ENCODE data around the gene RBM20. TPM values are rescaled to one million over a fixed set of nuclear protein-coding genes. Genes with fewer than 3 reads are reported as not detected.
"Not testable (repeated sequence)": the region's sequence is repeated elsewhere in the genome, so short reads cannot be mapped to it uniquely, and the experiment has no call there.

RBM20 gene
- total and polyA plus RNA-seq, 2 experiments from 2014 or later = not detected

DNA sequence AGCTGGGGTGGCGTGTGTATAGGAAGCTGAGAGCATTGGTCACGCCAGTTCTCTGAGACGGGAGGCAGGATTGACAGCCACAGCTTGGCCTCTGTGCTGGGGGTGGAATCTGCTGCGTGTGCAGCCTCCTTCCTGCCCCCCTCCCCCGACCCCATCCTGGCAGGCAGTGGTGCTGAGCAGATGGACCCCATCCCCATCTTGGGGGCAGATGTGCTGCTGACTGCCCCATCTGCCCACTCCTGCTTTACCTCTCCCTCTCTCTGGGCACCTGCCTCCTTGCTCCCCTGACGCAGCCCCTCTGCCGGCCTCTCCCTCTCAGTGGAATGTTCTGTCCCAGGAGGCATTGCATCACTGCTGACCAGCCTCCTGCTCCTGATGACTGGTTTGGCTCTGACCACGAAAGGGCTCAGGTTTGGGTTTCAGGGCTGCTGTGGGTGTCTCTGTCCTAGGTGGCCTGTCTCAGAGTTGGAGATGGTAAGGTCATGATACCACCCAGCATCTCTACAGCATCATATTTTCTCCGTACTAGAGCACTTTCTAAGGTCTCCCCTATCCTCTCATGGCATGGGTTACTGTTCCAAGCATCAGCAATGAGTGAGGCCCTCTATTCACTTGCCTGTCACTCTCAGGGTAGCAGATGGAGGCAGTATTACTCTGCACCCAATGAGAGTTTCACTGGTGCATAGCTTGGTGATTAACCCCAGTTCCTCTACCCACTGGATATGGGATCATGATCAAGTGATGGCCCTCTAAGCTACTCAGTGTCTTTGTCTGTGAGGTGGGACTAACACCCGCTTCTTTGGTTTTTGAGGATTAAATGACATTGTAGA, 81.9 kb downstream of the RBM20 start:
- H4K20me1 ChIP-seq (ENCODE audit: insufficient read depth) = no peaks in the 10 kb centered on the region
- H3K9ac ChIP-seq = no peak overlapping the region
- H3K4me2 ChIP-seq (ENCODE audit: unreplicated experiment) = no peak overlapping the region
- H3F3A ChIP-seq (ENCODE audit: insufficient read depth) = no peaks in the 10 kb centered on the region
- no peaks in the 10 kb centered on the region for H3K4me1 ChIP-seq (ENCODE audit: insufficient read depth)
- peak; percentile 46 for DNase-seq
- no peak overlapping the region for H3K27ac ChIP-seq
- H3K9me3 ChIP-seq (ENCODE audit: low read depth) = no peaks in the 10 kb centered on the region
- TF ChIP-seq EZH2 (IDR thresholded peaks at IDR 0.05; ENCODE audit: insufficient read depth, poor library complexity, severe bottlenecking) = no peak
- H2AFZ ChIP-seq = no peak overlapping the region
- 50 to 54% methylated on average over 10 of the region's 10 CpGs for WGBS, 2 experiments (ENCODE audit: low coverage in 1 of 2, low lambda C conversion rate in 2 of 2, missing lambda C conversion rate in 2 of 2)
- no peaks in the 10 kb centered on the region for H3K9me2 ChIP-seq (ENCODE audit: insufficient read depth)
- H3K4me3 ChIP-seq = no peak overlapping the region
- no peaks in the 10 kb centered on the region for H3K36me3 ChIP-seq (ENCODE audit: low read depth)
- peaks cover 24% of the 10 kb centered on the region for H3K27me3 ChIP-seq (replicated peaks; ENCODE audit: insufficient read depth)
- no peaks in the 10 kb centered on the region for H3K79me2 ChIP-seq (ENCODE audit: insufficient read depth)
- in situ Hi-C loops (cut with MboI) = no loop called here

DNA sequence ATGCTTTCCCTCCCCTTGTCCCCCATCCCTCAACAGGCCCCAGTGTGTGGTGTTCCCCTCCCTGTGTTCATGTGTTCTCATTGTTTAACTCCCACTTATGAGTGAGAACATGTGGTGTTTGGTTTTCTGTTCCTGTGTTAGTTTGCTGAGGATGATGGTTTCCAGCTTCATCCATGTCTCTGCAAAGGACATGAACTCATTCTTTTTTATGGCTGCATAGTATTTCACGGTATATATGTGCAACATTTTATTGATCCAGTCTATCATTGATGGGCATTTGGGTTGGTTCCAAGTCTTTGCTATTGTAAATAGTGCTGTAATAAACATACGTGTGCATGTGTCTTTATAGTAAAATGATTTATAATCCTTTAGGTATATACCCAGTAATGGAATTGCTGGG, 83.6 kb downstream of the RBM20 start:
- H3K9me3 ChIP-seq (ENCODE audit: low read depth); H2AFZ ChIP-seq; in situ Hi-C loops (cut with MboI); H3K4me3 ChIP-seq; H3F3A ChIP-seq (ENCODE audit: insufficient read depth); H3K9ac ChIP-seq; H3K9me2 ChIP-seq (ENCODE audit: insufficient read depth); H3K4me1 ChIP-seq (ENCODE audit: insufficient read depth); H3K4me2 ChIP-seq (ENCODE audit: unreplicated experiment); H3K36me3 ChIP-seq (ENCODE audit: low read depth); DNase-seq; H3K79me2 ChIP-seq (ENCODE audit: insufficient read depth); H4K20me1 ChIP-seq (ENCODE audit: insufficient read depth); H3K27ac ChIP-seq: not testable (repeated sequence)
- WGBS, 2 experiments (ENCODE audit: low coverage in 1 of 2, low lambda C conversion rate in 2 of 2, missing lambda C conversion rate in 2 of 2) = 65 to 70% methylated on average over 2 of the region's 2 CpGs
- H3K27me3 ChIP-seq (replicated peaks; ENCODE audit: insufficient read depth) = peaks cover 31% of the 10 kb centered on the region

- DNase-seq = no peak
- no peak overlapping the region for H2AFZ ChIP-seq
- no peaks in the 10 kb centered on the region for H3K36me3 ChIP-seq (ENCODE audit: low read depth)
- 56 to 59% methylated on average over 11 of the region's 11 CpGs for WGBS, 2 experiments (ENCODE audit: low coverage in 1 of 2, low lambda C conversion rate in 2 of 2, missing lambda C conversion rate in 2 of 2)
- TF ChIP-seq EZH2 (IDR thresholded peaks at IDR 0.05; ENCODE audit: insufficient read depth, poor library complexity, severe bottlenecking) (no peak), EZH2phosphoT487 (IDR thresholded peaks at IDR 0.05; ENCODE audit: insufficient read depth, low read depth) (no peak)
- H3K4me2 ChIP-seq (ENCODE audit: unreplicated experiment) = no peak overlapping the region
- in situ Hi-C loops (cut with MboI) = no loop called here
- no peaks in the 10 kb centered on the region for H3K9me3 ChIP-seq (ENCODE audit: low read depth)
- no peaks in the 10 kb centered on the region for H3F3A ChIP-seq (ENCODE audit: insufficient read depth)
- H3K9me2 ChIP-seq (ENCODE audit: insufficient read depth) = no peaks in the 10 kb centered on the region
- H3K4me1 ChIP-seq (ENCODE audit: insufficient read depth) = no peaks in the 10 kb centered on the region
- no peaks in the 10 kb centered on the region for H4K20me1 ChIP-seq (ENCODE audit: insufficient read depth)
- H3K9ac ChIP-seq = no peak overlapping the region
- no peak overlapping the region for H3K4me3 ChIP-seq
- H3K27me3 ChIP-seq (replicated peaks; ENCODE audit: insufficient read depth) = peaks cover 58% of the 10 kb centered on the region
- no peaks in the 10 kb centered on the region for H3K79me2 ChIP-seq (ENCODE audit: insufficient read depth)
- H3K27ac ChIP-seq = no peak overlapping the region
Observed at GRCh38 chr10:110730345-110731050, 86.4 kb downstream of the RBM20 start.

- Histone ChIP-seq H3F3A (ENCODE audit: insufficient read depth) (no peaks in the 10 kb centered on the region), H3K27me3 (replicated peaks; ENCODE audit: insufficient read depth) (peaks cover 67% of the 10 kb centered on the region), H2AFZ (no peak overlapping the region), H4K20me1 (ENCODE audit: insufficient read depth) (no peaks in the 10 kb centered on the region), H3K9ac (no peak overlapping the region), H3K27ac (no peak overlapping the region), H3K79me2 (ENCODE audit: insufficient read depth) (no peaks in the 10 kb centered on the region), H3K4me1 (ENCODE audit: insufficient read depth) (no peaks in the 10 kb centered on the region), H3K4me2 (ENCODE audit: unreplicated experiment) (peak overlapping the region; percentile 33), H3K9me3 (ENCODE audit: low read depth) (no peaks in the 10 kb centered on the region), H3K9me2 (ENCODE audit: insufficient read depth) (no peaks in the 10 kb centered on the region), H3K4me3 (no peak overlapping the region), H3K36me3 (ENCODE audit: low read depth) (no peaks in the 10 kb centered on the region)
- in situ Hi-C loops (cut with MboI) = no loop called here
- no peak for DNase-seq
- WGBS, 2 experiments (ENCODE audit: low coverage in 1 of 2, low lambda C conversion rate in 2 of 2, missing lambda C conversion rate in 2 of 2) = 64 to 65% methylated on average over 16 of the region's 16 CpGs
- no peak for TF ChIP-seq EZH2phosphoT487 (IDR thresholded peaks at IDR 0.05; ENCODE audit: insufficient read depth, low read depth)
- no peak for TF ChIP-seq EZH2 (IDR thresholded peaks at IDR 0.05; ENCODE audit: insufficient read depth, poor library complexity, severe bottlenecking)
Observed at GRCh38 chr10:110733218-110733952, 89.2 kb downstream of the RBM20 start.
